ENCODE data around the gene SLC8A1. TPM values are rescaled to one million over a fixed set of nuclear protein-coding genes. Genes with fewer than 3 reads are reported as not detected.

Gene SLC8A1
- total RNA-seq, 1 donor from 2014 or later = 0.13 TPM

- no peak for DNase-seq (ENCODE audit: low read depth in 2 of 2)
These were observed 65.7 kb downstream of the SLC8A1 start for GRCh38 chr2:40386177-40386576.

DNA sequence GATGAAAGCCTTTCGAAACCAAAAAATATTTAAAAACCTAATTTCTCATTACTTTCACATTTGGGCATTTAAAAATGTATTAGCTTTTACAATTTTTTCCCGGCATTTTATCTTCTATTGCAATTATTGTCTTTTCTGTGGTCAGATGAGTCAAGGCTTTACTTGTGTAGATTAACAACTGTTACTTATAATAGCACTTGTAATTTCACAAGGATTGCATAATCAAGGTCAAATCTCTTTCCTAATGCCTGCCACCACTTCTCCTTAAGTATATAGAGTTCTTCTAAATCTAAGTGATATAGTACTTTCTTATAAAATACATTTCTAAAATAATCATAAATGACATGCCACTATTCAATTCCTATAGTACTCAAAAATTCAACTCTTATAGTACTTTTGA, 67.2 kb downstream of the SLC8A1 start:
- DNase-seq (ENCODE audit: low read depth in 2 of 2) = no peak

- no peak for DNase-seq (ENCODE audit: low read depth in 2 of 2)
These were observed 67.7 kb downstream of the SLC8A1 start for GRCh38 chr2:40384233-40384632.

- no peak for DNase-seq (ENCODE audit: low read depth in 2 of 2)
These were observed 71.2 kb downstream of the SLC8A1 start for GRCh38 chr2:40380721-40381120.

DNA sequence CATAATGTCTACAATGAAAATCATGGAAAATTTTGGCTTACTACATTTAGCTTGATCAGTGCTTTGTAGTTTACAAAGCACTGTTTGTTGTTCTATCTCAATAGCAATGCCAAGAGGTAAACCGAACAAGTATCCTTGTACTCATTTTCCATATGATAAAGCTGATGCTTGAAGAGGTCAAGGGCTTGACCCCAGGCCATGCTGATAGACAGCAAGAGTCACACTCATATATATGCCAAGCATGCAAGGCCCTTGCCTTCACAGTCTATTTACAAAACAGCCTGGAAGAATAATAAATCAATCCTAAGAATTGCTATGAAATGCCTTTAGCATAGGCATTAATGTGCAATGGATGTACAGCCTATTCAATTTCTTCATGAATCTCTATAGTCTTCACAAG, 71.8 kb downstream of the SLC8A1 start:
- no peak for DNase-seq (ENCODE audit: low read depth in 2 of 2)

DNA sequence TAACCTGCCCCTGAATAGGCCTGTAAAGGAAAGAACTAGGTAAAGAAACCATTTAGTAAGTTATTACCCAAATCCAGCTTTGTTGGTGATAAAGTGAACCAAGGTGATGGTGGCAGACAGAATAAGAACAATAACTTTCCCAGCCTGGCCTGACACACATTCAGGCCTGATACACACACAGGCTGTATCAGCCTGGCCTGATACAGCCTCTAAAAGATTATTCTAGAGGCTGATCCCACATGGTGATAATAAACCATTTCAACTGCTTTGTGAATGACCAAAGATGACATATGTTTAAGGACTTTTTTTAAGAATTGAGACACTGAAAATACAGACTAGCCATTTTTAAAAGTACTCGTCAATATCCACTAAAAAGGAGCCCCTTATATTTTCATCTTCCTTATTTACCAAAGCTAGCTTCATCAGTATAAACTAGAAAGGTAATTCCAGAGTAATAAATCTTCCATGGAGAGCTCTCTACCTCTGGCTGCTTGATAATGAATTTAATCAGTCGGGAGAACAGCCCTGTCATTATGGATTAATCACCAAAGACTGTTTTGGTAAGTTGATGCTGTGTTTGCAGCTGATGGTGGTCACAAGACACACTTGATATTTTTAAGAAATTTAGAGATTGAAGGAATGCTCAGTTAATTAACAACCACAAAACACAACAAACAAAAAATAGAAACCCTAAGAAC, 77.2 kb downstream of the SLC8A1 start:
- no peak for DNase-seq (ENCODE audit: low read depth in 2 of 2)

DNA sequence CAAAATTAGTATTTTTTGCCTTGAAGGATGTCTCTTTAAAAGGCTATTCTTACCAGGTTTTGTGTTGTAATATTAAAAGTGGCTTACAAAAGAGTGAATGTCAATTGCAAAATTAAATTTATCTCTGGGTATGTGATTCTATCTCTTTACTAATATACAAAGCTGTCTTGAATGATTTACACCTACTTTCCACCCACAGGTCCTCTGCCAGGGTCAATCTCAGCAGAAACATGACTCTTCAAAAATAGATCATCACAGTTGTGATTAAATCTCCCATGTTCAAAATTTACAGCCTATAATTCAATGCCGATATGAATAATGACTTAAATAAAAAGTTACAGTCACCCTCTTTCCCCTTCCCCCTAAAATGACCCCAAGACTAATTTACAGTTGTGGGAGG, 78.8 kb downstream of the SLC8A1 start:
- DNase-seq (ENCODE audit: low read depth in 2 of 2) = no peak

GRCh38 chr2:40372283-40372985, 79.5 kb downstream of the SLC8A1 start:
- DNase-seq (ENCODE audit: low read depth in 2 of 2) = no peak

DNA sequence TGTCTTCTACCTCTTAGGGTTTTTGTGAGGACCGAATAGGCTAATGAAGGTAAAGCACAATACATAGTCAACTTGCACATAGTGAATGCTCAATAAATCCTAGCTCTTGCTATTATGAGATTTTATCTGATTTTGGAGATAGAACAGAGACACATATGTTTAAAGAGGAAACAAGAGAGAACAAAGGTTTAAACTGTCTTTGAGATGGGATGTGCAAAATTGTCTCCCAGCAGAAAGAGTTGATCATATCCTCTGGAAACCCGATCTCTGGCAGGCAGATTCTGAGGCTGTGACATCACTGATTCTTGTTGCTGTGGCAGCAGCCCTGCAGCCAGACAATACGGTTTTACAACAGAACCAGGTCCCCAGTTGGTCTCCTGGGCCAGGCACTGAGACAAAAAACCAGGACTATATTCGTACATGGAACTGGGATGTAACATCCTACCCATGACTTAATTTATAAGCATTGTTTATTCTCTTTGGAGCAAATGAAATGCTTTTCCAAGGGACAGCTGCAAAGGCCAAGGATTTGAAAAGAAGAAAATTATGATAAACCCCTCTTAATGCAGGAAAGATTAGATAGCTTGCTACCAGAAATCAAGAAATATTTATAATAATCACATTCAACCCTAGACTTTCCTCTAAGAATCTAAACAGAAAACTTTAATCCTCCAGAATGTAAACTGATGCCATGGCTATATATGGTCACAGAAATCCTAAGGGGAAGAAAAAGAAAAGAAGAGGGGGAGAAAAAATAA, 80.2 kb downstream of the SLC8A1 start:
- peak in 1 of 2 donors; percentile 7 for DNase-seq (ENCODE audit: low read depth in 2 of 2)

GRCh38 chr2:40370007-40370395, 81.9 kb downstream of the SLC8A1 start:
- no peak for DNase-seq (ENCODE audit: low read depth in 2 of 2)

- no peak for DNase-seq (ENCODE audit: low read depth in 2 of 2)
These were observed 82.5 kb downstream of the SLC8A1 start for GRCh38 chr2:40369267-40370006.

- DNase-seq (ENCODE audit: low read depth in 2 of 2) = no peak
These were observed 84.2 kb downstream of the SLC8A1 start for GRCh38 chr2:40367652-40368051.

DNA sequence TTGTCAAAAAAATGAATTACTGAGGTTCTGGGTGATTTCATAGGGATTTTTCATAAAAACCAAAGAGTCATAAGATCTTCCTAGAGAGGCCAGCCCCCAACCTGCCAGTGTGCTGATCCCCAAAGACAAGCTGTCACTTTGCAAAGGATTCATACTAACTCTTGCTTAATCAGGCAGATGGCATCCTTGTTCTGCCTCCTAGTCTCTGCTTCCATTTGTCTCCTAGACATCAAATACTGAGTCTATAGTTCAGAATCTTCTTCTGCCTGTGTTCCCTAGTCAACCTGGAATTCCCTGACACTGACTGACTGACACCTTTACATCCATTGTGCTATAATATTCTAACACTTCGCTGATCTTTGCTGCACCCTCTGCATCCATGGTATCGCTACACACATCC, 84.9 kb downstream of the SLC8A1 start:
- no peak for DNase-seq (ENCODE audit: low read depth in 2 of 2)

GRCh38 chr2:40364151-40364874, 87.6 kb downstream of the SLC8A1 start:
- DNase-seq (ENCODE audit: low read depth in 2 of 2) = no peak

DNA sequence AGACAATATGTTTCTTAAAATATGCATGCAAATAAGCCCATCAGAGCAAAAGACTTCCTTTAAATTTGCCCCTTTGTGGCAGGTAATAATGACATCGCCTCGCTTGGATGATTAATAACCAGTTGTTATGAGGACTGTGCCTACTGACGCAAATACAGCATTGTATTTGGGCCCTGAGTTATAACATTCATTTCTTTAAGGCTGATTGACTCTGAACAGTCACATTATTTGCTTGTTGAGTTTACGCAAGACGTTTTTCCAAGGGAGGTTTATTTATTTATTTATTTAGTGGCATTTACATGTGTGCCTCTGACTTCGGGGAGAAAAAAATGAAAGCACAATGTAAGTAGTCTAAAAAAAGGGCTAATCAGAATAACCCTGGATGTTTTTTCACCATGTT, 88.3 kb downstream of the SLC8A1 start:
- no peak for DNase-seq (ENCODE audit: low read depth in 2 of 2)

DNA sequence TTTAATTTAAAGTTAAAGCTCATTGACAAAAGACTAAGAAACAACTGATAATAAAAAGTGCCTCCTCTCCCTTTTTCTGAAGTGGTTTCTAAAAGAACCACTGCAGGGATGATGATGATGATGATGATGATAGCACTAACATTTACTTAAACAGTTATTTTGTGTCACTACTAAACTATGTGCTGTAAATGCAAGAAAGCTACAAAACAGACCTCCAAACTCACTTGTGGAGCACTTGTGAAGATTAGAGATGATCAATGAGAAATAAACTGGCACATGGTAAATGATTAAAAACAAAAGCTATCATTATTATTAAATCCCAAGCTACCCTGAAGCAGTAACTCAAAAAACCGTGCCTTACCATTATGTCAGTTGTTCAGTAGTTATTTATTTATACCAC, 88.7 kb downstream of the SLC8A1 start:
- no peak for DNase-seq (ENCODE audit: low read depth in 2 of 2)

DNA sequence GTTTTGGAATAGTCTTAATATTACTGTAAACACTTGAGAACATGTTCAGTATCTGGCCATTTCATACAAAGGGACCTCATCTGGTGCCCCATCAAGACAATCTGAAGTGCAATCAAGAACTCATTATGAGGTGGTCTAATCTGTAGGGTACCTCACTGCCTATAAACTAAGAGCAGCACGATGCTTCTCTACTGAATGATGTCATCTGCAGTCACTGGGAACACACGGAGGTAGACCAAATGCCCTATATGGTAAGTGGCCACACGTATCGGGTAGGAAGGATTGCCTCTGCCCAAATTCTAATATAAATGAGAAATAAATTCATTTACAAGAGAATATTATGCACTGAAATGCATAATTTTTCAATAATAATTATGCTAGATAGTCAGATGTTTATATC, 90.4 kb downstream of the SLC8A1 start:
- no peak for DNase-seq (ENCODE audit: low read depth in 2 of 2)

DNA sequence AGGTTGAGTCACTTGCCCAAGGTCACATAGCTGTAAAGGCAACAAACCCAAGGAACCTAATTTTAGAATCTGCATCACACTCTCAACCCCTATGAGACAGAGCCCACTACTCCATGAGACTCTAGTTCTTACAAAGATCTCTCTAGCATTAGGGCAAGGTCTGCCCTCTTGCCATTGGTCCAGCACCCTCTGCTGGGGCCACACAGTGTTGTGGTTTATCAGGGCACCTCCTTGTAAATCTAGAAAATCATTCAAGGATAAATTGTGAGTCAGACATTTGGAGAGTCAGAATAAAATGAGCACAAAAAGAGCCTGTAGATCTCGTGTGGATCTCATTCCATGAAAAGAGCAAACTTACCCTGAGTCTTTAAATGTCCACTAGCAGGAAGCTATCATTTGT, 91.2 kb downstream of the SLC8A1 start:
- no peak for DNase-seq (ENCODE audit: low read depth in 2 of 2)

- DNase-seq (ENCODE audit: low read depth in 2 of 2) = no peak
These were observed 92.1 kb downstream of the SLC8A1 start for GRCh38 chr2:40359811-40360210.

- no peak for DNase-seq (ENCODE audit: low read depth in 2 of 2)
These were observed 93.1 kb downstream of the SLC8A1 start for GRCh38 chr2:40358783-40359182.

GRCh38 chr2:40357667-40358066, 94.2 kb downstream of the SLC8A1 start:
- DNase-seq (ENCODE audit: low read depth in 2 of 2) = no peak

Data from dermis microvascular lymphatic vessel endothelial cell (primary cell).